Activated T-cell treated with anti-CD3 and anti-CD28 coated beads for 24 hours (primary cell): ENCODE measurements around the gene FNIP1.
"Not testable (repeated sequence)": the region's sequence is repeated elsewhere in the genome, so short reads cannot be mapped to it uniquely, and the experiment has no call there.

Source experiments
- DNase-seq: peaks from one replicate; pipeline ENCODE4 v3.0.0-alpha.2; 2020; ENCODE audit warnings: low read depth

Gene FNIP1

GRCh38 chr5:131749723-131750470 lies 46.9 kb downstream of the FNIP1 start:
- no peak for DNase-seq

DNA sequence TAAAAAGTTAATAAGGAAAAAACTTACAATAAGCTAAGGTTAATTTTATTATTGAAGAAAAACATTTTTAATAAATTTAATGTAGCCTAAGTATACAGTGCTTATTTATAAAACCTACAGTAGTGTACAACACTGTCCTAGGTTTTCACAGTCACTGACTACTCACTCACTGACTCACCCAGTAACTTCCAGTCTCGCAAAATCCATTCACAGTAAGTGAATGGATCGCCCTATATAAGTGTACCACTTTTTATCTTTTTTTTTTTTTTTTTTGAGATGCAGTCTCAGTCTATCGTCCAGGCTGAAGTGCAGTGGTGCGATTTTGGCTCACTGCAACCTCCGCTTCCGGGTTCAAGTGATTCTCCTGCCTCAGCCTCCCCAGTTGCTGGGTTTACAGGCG lies 47.7 kb downstream of the FNIP1 start:
- no peak for DNase-seq

DNA sequence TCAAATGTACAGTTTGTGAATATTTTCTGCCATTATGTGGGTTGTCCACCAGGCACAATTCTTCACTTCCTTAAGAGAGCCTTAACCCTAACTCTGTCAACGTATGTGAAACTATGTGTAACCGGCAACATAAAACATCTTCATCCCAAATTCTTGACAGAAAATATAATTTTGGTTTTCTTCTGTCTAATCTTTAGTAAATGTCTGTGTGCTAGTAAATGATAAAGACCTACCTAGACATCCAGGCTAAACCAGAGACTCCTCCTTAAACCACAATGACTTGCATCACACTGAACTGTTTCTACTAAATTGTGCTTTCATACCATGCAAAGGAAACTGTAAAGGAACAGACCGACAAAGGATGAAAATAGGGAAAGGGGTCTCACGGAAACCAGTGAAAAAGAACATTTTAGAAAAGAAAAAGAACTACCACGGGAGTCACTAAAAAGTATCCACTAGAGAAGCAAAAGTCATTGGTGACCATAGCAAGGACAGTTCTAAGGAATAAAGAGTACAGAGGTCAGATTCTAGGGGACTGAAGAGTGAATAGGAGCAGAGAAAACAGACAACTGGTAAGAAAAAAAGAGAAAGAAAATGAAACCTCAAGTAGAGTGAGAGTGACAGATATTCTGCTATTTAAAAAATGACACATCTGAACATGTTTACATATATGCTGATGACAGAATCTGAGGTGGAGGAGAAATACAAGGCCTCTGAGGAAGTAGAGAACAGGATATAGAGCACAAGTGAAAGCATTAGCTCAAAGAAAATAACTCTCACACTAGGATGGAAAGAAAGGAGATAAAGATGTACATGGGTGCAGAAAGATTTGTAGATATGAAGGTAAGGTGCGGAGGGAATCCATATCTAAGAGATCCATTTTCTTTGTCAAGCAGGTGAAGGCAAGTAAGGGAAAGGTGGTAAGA lies 49.4 kb downstream of the FNIP1 start:
- DNase-seq = no peak

DNA sequence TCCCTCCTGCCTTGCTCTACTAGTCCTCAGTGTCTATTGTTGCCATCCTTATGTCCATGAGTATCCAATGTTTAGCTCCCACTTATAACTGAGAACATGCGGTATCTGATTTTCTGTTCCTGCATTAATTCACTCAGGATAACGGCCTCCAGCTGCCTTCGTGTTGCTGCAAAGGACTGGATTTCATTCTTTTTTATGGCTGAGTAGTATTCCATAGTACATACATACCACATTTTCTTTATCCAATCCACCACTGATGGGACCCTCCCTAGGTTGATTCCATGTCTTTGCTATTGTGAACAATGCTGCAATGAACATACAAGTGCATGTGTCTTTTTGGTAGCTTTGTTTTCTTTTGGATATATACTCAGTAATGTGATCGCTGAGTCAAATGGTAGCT lies 50.4 kb downstream of the FNIP1 start:
- DNase-seq = no peak

DNA sequence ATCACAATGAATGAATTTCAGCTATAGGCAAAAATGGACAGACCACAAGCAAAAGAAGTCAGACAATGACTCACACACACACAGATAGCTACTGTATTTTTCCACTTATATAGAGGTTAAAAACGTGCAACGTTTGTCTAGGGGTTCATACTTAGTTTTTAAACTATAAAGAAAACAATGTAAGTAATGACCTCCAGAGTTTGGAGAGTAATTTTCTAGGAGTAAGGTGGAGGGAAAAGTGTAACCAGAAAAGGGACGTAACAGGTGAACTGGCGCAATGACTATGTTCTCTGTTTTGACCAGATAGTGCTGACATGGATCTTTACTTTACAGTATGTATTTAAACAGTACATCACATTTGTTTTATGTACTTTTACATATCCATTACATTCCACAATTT lies 51.1 kb downstream of the FNIP1 start:
- DNase-seq = no peak

DNA sequence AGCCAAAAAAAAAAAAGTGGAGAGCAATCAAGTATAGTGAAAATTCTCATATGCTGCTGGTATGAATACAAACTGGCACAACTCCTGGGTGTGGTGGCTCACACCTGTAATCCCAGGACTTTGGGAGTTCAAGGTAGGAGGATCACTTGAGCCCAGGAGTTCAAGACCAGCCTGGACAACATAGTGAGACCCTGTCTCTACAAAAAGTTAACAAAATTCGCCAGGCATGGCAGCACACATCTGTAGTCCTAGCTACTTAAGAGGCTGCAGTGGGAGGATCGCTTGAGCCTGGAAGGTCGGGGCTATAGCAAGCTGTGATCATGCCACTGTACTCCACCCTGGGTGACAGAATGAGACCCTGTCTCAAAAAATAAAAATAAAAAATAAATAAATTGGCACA lies 51.7 kb downstream of the FNIP1 start:
- DNase-seq = no peak

- DNase-seq = no peak
These were observed 56.3 kb downstream of the FNIP1 start for GRCh38 chr5:131740477-131740876.

- DNase-seq = no peak
These were observed 61.4 kb downstream of the FNIP1 start for GRCh38 chr5:131735393-131735792.

DNA sequence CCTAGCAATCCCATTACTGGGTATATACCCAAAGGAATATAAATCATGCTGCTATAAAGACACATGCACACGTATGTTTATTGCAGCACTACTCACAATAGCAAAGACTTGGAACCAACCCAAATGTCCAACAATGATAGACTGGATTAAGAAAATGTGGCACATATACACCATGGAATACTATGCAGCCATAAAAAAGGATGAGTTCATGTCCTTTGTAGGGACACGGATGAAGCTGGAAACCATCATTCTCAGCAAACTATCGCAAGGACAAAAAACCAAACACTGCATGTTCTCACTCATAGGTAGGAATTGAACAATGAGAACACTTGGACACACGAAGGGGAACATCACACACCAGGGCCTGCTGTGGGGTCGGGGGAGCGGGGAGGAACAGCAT lies 61.9 kb downstream of the FNIP1 start:
- not testable (repeated sequence) for DNase-seq

DNA sequence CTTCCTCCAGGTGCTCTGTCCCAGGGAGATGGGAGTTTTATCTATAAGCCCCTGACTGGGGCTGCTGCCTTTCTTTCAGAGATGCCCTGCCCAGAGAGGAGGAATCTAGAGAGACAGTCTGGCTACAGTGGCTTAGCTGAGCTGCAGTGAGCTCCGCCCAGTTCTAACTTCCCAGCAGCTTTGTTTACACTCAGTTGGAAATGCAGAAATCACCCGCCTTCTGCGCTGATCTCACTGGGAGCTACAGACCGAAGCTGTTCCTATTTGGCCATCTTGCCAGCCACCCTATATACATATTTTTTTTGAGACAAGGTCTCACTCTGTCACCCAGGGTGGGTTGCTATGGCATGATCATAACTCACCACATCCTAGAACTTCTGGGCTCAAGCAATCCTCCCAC lies 67.5 kb downstream of the FNIP1 start:
- DNase-seq = not testable (repeated sequence)

DNA sequence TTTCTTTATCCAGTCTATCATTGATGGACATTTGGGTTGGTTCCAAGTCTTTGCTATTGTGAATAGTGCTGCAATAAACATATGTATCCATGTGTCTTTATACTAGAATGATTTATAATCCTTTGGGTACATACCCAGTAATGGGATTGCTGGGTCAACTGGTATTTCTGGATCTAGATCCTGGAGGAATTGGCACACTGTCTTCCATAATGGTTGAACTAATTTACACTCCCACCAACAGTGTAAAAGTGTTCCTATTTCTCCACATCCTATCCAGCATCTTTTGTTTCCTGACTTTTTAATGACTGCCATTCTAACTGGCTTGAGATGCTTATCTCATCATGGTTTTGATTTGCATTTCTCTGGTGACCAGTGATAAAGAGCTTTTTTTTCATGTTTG lies 72.7 kb downstream of the FNIP1 start:
- DNase-seq = not testable (repeated sequence)

DNA sequence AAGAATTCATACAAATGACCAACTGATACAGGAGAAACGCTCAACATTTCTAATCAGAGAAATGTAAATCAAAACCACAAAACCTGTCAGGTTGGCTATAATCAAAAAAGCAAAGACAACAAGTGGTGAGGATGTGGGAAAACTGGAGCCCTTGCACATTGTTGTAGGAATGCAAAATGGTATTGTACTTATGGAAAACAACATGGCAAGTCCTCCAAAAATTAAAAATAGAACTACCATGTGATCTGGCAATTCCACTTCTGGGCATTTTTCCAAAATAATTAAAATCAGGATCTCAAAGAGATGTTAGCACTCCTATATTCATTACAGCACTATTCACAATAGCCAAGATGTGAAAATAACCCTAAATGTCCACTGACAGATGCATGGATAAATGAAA lies 76.1 kb downstream of the FNIP1 start:
- no peak for DNase-seq

DNA sequence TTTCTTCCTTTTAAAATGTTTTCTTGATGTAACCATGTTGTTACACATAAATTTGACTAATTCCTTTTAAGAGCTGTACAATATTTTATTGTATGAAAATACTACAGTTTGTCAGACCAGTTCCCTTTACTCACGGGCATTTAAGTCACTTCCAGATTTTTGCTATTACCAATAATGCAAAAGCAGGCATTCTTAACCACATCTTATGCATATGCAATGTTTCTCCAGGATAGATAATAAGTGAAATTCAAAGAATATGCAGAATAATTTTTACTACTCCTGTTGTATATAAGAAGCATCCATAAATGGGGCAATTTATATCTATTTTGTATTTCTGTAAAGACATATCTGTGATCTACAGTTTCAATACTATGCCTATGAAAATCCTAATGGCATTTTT lies 77.3 kb downstream of the FNIP1 start:
- no peak for DNase-seq

GRCh38 chr5:131718487-131719014 lies 78.3 kb downstream of the FNIP1 start:
- no peak for DNase-seq

- DNase-seq = not testable (repeated sequence)
These were observed 79.7 kb downstream of the FNIP1 start for GRCh38 chr5:131717164-131717563.

- no peak for DNase-seq
These were observed 80.2 kb downstream of the FNIP1 start for GRCh38 chr5:131716650-131717049.

DNA sequence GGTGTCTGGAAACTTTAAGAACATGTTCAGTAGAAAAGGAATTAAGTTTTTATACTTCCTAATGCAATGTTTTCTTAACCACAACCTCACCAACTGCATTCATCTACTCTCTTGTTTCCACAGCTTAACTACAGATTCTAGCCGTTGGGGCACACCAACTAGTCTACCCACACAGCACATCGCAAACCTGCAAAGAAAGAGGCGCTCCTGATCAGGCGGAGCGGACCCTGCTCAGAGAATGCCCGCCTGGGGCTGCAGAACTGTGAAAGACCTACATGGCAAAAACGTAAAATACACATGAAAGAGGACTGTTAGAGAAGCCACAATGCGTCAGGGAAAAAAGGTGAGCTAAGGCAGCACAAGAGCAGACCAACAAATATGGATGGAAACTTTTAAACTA lies 86.4 kb downstream of the FNIP1 start:
- no peak for DNase-seq

DNA sequence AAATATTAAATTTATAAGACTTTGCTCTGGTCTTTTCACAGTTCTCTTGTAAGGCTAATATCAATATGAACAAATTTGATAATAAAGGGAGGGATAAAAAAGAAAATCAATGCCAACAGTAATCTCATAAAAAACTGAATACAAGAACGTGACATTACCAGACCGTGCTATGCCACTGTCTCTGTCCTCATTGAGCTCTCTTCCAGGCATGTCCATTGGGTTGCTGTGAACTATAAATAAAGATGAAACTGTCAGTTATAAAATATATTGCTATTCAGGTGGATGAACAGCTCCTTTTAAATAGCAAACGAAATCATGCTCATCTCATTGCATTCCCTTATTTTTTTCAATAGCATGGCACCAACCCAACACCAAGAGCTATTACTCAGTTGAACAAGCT lies 87.8 kb downstream of the FNIP1 start:
- no peak for DNase-seq

GRCh38 chr5:131706281-131706680 lies 90.5 kb downstream of the FNIP1 start:
- no peak for DNase-seq

GRCh38 chr5:131694926-131695325 lies 101.9 kb downstream of the FNIP1 start:
- DNase-seq = no peak

DNA sequence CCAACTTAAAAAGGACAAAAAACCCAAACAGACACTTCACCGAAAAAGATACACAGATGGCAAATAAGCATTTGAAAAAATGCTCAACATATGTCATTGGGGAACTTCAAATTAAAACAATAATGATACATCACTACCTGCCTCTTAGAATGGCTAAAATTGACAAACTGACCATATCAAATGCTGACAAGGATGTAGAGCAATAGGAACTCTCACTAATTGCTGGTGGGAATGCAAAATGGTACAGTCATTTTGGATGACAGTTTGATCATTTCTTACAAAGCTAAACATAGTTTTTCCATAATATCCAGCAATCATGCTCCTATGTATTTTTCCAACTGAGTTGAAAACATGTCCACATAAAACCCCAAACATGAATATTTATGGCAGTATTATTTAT lies 102.9 kb downstream of the FNIP1 start:
- no peak for DNase-seq

DNA sequence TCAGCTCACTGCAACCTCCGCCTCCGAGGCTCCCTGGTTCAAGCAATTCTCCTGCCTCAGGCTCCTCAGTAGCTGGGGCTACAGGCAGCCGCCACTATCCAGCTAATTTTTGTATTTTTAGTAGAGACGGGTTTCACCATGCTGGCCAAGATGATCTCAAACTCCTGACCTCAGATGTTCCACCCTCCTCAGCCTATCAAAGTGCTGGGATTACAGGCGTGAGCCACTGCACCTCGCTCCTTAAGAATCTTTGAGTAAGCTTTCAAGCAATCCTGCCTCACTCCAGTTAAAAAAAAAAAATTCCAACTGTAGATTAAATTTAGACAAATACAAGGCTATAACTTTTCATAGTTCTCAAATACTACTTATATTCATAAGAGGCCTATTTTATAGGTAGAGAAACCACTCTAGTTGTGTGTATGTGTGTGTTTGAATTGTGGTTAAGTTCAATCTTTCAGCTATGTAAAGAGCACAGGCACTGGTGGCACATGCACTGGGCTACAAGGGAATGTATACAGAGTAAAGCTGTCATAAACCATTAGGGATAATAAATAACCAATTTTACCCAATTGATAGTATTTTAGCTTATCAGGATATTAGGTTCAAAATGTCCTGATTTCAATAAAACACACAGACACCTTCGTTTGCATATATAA lies 111.2 kb downstream of the FNIP1 start:
- DNase-seq = no peak

DNA sequence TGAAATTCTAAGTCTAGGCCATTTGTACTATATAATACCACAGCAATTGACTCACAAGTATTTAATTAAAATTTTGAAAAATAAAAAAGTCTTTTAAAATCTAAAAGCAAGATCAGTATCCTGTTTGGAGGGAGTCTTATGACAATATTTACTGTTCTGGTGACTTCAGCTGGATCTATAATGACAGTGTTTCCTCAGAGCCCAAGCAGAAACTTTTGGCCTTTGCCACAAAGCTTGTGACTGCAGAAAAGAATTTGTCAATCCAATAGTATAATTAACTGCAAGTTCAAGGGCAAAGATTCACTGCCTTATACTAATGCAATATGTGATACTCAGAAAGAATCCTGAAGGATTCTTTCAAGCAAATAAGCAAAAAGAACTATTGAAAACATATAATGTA lies 112.2 kb downstream of the FNIP1 start:
- no peak for DNase-seq
